ENCODE data around the gene MEGF8.
"Not testable (repeated sequence)": the region's sequence is repeated elsewhere in the genome, so short reads cannot be mapped to it uniquely, and the experiment has no call there.

The MEGF8 gene

DNA sequence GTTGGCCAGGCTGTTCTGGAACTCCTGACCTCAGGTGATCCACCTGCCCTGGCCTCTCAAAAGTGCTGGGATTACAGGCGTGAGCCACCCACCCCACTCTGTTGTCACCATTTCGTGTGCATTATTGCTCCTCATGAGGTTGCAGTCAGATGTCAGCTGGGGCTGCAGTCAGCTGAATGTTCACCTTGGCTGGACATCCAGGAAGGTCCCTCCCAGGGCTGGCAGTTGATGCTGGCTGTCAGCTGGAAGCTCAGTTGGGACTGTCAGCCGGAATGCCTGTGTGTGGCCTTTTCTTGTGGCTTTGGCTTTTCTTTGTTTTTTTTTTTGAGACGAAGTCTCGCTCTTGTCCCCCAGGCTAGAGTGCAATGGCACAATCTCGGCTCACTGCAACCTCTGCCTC, 6.6 kb downstream of the MEGF8 start:
- DNase-seq, result no peak

- no peak for DNase-seq
Measured at GRCh38 chr19:42333018-42333417, 7.6 kb downstream of the MEGF8 start.

- no peak for DNase-seq
Measured at GRCh38 chr19:42333975-42334696, 8.7 kb downstream of the MEGF8 start.

DNA sequence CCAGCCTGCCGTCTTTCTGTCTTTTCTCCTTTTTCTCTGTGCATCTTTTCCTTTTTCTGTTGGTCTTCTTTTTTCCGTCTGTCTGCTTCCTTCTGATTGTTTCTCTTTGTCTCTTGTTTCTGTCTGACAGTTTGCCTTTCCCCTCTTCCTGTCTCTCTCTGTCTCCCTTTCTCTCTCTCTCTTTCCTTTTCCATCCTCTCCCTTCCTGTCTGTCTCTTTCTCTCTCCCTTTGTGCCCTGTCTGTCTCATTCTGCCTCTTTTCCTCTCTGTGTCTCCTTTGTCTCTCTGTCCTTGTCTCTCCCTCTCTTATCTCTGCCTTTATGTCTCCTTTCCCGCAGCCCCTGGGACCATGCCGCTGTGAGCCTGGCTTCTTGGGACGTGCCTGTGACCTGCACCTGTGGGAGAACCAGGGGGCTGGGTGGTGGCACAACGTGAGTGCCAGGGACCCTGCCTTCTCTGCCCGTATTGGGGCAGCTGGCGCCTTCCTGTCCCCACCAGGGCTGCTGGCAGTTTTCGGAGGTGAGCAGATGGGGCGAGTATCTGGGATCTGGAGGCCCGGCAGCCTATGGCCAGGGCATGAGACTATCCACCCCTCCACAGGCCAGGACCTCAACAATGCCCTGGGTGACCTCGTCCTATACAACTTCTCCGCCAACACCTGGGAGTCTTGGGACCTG, 9.4 kb downstream of the MEGF8 start:
- no peak for DNase-seq

DNA sequence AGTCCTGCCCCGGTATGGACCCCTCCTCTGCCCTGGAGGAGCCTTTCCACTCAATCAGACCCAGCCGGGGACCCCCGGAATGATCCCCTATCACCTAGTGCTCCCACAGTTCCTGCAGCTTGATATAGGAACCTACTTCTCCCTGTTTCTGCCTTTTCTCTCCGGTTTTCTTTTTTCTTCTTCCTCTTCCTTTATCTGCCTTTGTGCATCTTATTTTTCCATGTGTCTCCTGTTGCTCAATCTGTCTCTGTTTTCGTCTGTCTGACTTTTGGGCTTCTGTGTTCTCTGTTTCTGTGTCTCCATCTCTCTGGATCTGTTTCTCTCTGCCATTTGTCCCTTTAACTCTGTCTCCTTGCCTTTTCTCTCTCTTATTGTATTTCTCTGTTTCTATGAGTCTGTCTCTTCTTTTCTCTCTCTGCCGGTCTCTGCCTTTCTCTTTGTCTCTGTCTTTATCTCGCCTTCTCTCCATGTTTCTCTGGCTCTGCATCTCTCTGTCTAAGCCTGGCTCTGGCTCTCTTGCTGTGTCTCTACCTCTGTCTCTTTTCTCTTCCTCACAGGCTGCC, 10.0 kb downstream of the MEGF8 start:
- no peak for DNase-seq

GRCh38 chr19:42335971-42336370, 10.5 kb downstream of the MEGF8 start:
- DNase-seq, result no peak

- DNase-seq, result not testable (repeated sequence)
Measured at GRCh38 chr19:42339126-42339860, 13.9 kb downstream of the MEGF8 start.

DNA sequence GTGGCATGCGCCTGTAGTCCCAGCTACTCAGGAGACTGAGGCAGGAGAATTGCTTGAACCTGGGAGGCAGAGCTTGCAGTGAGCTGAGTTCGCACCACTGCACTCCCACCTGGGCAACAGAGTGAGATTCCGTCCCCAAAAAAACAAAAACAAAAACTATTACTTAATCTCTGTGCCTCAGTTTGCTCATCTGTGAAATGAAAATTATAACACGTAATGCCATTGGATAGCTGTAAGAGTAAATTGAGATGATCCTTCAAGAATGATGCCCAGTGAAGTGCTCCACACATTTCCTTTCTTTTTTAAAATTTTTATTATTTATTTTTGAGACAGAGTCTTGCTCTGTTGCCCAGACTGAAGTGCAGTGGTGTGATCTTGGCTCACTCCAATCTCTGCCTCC, 14.5 kb downstream of the MEGF8 start:
- DNase-seq, result not testable (repeated sequence)

GRCh38 chr19:42343344-42344110, 18.1 kb downstream of the MEGF8 start:
- no peak for DNase-seq

DNA sequence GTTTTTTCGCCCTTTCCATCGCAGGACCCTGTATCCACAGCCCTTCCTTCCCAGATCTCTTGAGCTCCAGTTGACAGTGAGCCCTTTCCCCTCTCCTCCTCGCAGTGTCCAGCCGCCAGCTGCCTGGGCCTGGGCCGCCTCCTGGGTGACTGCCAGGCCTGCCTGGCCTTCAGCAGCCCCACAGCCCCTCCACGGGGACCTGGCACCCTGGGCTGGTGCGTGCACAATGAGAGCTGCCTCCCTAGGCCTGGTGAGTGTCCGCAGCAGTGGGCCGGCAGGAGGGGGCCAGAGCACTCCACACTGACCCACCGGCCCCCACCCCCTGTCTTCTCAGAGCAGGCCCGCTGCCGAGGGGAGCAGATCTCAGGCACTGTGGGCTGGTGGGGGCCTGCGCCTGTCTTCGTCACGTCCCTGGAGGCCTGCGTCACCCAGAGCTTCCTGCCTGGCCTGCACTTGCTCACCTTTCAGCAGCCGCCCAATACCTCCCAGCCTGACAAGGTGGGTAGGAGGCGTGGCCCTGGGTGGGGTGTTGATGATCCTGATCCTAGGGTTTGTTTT, 19.0 kb downstream of the MEGF8 start:
- DNase-seq, result no peak

- DNase-seq, result no peak
Measured at GRCh38 chr19:42345191-42345812, 19.9 kb downstream of the MEGF8 start.

- no peak for DNase-seq
Measured at GRCh38 chr19:42348211-42348610, 22.8 kb downstream of the MEGF8 start.

GRCh38 chr19:42349378-42350107, 24.1 kb downstream of the MEGF8 start:
- DNase-seq, result no peak

DNA sequence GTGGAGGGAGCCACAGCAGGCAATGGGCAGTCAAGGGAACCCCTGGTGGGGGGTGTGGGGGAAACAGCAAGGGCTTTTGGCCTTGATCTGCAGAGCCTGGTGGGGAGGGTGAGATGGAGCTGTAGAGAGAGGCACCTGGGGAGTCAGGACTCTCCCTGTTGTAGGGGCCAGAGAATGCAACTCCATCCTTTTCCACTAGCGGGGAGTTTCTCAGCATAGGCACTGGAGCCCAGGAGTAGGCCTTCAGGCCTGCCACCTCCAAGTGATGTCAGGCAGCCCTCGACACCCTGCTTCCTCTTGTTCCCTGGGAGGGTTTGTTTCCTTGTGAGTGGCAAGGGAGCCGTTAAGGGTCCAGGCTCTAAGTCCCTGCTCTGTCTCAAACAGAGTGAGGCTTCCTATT, 25.0 kb downstream of the MEGF8 start:
- DNase-seq, result no peak

DNA sequence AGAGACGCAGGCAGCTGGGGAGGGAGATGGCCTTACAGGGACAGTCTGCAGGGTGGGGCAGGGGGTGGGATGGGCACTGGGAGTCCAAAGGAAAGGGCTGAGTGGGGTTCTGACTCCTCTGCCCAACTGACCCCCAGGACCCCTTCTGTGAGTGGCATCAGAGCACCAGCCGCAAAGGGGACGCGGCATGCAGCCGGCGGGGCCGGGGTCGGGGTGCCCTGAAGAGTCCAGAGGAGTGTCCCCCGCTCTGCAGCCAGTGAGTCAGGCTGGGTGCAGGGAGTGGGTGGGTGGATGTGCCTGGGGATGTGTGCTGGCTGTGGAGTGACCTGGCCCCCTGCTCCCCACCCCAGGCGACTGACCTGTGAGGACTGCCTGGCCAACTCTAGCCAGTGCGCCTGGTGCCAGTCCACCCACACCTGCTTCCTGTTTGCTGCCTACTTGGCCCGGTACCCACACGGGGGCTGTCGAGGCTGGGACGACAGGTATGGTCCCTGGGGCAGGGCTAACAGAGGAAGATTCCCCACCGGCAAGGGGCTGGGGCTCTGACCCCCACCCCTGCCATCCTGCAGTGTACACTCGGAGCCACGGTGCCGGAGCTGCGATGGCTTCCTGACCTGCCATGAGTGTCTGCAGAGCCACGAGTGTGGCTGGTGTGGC, 25.8 kb downstream of the MEGF8 start:
- no peak for DNase-seq

GRCh38 chr19:42352301-42353259, 27.1 kb downstream of the MEGF8 start:
- no peak for DNase-seq

GRCh38 chr19:42353341-42354015, 28.0 kb downstream of the MEGF8 start:
- DNase-seq, result no peak

- DNase-seq, result no peak
Measured at GRCh38 chr19:42355896-42356295, 30.5 kb downstream of the MEGF8 start.

DNA sequence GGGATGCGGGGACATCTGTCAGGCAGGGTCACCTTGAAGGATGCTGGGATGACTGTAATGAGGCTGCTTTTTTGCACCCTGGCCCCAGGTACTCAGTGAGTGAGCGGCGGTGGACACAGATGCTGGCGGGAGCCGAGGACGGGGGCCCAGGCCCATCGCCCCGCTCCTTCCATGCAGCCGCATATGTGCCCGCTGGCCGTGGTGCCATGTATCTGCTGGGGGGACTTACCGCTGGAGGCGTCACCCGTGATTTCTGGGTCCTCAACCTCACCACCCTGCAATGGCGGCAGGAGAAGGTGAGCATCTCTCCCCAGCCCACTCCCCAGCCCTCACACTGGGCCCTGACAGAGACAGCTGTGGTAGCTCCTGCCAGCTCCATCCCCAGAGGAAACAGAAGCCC, 31.3 kb downstream of the MEGF8 start:
- DNase-seq, result no peak

Data from effector CD8-positive, alpha-beta T cell (primary cell).